GM20431 (cell line): Measurements from ENCODE around the gene PTH1R.

Source experiments
- in situ Hi-C: fragments of 300-500 bp; cut with MseI, MboI; formaldehyde crosslinking; loops from one replicate; pipeline ENCODE4 v1.15.0; 2020; ENCODE audit warnings: low sequenced_read_pairs; ENCODE audit not compliant: unreplicated experiment

The PTH1R gene

DNA sequence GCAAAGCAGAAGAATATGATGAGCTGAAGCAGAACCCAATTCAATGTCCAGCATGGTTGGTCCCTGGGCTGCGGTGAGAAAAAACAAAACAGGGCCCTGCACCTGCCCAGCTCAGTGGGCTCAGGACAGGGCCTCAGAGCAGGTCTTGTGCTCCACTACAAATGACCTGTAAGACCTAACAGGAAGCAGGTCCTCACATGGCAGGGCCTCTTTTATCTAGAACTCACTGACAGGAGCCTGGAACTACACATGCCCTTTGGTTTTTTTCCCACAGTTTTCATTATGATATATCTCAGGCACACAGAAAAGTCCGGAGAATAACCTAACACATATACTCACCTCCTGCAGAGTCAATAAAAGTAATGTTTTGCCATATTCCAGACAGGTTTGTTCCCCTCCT is 60.6 kb downstream of the PTH1R start:
- in situ Hi-C loops, result no loop called here

DNA sequence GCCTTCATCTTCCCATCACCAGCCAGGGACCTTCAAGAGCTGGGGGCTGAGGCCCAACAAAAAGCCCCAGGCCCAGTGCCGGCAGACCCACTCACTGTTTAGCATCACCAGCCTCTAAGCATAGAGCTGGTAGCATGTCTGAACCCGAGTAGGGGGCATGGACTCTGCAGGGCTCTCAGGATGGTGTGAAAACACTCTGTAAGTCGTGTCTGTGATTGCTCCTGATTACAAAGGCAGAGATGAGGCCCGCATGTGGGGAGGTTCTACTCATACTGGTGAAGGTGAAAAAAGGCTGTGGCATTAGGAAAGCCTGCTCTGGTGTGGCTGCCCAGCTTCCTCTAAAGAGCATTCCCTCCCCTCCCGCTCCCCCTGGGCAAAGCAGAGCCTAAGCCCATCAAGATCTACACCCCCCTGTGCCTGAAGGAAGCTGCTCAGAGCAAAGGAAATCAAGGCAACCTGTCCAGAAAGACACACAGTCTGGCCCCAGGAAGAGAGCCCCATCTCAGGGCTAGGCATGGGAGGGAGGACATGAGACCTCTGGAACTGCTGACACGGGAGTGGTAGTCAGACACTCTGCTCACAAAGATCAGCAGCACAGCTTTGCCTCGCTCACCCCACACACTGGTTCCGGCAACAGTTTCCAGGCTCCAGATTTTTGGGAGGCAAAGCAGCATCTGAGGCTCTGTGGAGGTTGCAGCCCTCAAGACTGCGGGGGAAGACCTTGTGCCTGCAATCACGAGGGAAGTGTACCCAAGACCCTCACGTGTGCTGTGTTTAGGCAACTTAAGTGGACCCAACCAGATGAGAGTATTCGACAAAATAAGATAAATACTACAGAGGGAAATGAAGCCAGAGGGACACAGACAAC is 62.3 kb downstream of the PTH1R start:
- in situ Hi-C loops, result no loop called here

DNA sequence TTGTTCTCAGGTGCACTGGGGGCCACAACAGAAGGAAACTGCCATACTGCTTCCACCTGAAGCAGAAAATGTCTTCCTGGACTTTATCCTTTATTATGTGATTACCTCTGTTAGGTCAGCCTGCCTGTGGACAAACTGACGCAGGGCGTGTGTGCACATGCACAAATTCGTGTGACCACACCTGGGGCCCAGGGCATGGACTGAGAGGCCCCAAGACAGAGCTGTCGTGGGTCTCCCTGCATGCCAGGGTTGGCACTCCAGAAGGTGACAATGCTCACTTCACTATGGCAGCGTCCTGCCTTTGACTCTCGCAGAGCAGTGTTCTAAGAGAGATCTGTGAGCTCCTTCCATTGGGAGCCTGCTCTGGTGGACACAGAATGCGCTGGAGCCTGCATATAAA is 64.6 kb downstream of the PTH1R start:
- in situ Hi-C loops, result no loop called here

DNA sequence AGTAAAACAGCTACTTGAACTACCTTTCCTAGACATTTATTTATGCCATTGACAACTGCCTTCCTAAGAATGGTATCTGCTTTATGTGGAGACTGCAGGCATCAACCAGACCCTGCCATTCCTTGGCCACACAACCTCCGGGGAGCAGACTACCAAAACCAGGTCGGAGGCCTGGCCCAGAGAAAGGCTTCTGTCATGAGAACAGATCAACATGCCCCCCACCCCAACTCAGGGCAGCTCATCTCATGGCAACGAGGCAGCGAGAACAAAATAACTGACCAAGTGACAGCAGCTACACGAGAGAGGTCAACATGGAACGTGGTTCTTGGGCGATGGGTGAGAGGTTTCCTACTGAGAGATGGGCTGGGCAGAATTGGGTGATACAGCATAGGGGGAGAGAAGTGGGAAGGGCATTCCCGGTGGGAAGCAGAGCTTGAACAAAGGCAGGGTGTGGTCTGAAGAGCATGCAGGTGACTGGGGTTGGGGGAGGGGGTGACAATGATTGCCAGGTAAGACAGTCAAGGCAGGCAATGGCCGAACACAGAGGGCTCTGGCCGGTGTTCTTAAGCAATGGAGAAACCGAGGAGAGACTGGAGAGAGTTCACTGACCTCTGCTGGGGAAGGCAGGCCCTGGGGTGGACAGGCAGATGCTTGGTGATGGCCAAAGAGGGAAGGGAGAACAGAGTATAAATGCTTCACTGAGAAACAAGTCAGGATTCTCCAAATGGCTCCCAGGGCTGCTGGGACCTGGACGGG is 65.1 kb downstream of the PTH1R start:
- in situ Hi-C loops, result no loop called here

DNA sequence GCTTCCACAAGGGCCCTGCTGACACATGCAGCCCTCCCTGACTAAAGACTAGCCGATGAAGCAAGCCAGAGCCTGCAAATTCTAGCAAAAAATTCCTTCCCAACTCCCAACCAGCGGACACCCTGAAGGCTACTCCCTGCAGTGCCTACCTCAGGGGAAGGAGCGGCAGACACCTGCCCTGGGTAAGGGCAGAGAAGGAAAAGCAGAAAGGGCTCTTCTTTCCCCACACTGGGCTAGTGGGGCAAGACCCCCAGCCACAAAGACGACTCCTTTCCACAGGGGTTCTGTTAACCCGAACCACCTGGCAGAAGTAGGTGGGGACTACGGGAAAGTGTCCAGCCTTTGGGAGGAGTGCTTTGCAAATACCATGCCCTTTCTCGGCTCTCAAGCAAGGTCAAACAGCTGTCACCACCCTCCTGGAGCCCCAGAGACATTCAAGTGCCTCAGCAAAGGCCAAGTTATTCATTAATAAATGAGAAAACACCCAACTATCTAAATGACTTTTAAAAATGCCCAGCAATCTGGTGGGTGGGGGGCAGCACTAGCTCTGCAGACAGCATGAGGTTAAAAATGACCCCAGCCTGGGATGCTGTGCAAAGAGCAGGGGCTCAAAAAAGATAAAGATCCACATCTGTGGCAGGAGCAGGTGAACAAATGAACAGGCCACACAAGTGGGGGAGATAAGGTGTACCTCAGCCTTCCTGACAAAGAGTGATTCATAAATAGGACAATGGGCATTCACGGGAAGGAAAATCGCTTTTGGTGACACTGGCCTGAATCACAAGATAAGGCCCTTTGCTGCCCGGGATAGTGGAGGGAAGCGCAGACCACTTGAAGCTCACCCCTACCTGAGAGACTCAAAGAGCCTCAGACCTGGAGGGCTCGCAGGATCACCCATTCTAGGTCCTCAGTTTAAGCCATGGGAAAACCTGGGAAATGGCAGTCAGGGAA is 66.0 kb downstream of the PTH1R start:
- in situ Hi-C loops, result no loop called here

DNA sequence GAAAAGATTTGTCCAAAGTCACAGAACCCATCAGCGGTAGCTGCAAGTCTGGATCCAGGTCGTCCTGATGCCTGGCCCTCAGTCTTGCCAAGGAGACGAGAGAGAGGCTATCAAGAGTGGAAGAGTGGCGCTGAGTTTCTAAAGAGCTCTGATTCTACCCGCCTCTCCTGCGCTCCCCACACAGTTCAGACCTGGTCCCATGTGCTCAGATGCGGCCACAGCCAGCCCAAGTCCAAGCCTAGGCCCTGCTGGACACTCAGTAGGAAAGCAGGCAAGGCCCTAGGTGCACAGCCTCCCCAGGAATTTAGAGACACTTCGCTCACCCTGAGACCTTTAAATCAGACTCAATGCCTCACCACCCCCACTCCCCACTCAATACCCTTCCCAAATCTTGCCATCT is 66.7 kb downstream of the PTH1R start:
- in situ Hi-C loops, result no loop called here

DNA sequence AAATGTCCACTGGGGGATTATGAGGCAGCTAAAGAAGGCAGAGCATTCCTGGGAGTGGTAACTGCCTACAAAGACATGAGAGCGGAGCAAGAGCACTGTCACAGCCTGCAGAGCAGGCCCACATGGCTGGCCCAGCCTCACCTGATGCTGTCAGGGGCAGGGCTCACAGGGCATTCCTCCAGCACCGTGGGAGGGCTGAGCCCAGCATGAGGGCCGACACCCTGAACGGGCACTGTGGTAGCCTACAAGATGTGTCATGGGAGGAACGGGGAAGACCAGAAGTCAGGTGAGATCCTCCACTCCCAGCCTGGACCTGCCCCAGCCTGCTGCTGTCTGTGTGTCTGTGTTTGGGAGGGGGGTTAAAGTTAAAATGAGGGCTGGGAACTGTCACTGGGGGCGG is 68.9 kb downstream of the PTH1R start:
- in situ Hi-C loops, result no loop called here

DNA sequence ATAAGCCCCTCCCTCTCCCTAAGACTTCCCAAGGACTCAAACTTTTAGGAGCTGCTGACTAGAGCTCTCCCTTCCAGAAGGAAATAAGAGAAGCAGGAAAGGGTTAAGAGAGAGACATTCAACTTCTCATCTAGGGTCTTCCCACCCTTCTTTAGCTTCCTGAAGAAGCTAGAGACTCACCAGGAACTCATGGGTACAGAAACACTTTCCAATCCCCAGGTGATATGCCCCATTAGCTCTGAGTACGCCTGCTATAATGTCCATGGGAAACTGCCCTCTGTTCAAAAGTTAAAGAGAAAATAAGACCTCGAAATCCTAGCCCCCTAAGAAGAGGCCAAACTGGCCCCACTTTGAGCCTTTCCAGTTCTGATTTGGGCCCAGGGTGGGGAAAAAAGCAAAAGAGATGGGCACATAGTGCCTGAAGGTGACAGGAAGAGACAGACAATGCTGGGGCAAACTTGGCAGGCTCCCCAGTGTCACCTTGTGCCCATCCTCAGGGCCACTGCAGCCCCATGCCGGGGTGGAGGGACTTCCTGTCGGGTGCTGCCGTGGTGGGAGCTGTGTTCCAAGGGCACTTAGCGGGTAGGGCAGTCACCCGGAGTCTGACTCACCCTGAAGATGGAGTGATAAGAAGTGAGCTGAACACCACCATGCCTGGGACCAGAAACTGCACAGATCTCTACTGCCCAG is 69.5 kb downstream of the PTH1R start:
- in situ Hi-C loops, result no loop called here

DNA sequence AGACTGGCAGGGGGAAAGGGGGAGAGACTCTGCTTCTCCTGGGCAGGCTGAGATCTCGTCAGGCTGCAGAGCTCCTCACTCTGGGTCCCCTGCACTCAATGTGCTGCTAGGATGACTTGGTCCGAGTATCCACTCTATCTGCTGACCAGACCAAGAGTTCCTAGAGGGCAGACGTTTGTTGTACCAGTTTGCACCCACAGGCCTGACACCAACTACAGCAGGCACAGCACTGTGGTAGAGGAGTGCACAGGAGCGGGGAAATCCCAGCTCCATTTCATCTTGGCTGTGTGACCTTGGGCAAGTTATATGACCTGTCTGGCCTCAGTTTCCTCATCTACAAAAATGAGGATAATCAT is 70.0 kb downstream of the PTH1R start:
- in situ Hi-C loops, result no loop called here

DNA sequence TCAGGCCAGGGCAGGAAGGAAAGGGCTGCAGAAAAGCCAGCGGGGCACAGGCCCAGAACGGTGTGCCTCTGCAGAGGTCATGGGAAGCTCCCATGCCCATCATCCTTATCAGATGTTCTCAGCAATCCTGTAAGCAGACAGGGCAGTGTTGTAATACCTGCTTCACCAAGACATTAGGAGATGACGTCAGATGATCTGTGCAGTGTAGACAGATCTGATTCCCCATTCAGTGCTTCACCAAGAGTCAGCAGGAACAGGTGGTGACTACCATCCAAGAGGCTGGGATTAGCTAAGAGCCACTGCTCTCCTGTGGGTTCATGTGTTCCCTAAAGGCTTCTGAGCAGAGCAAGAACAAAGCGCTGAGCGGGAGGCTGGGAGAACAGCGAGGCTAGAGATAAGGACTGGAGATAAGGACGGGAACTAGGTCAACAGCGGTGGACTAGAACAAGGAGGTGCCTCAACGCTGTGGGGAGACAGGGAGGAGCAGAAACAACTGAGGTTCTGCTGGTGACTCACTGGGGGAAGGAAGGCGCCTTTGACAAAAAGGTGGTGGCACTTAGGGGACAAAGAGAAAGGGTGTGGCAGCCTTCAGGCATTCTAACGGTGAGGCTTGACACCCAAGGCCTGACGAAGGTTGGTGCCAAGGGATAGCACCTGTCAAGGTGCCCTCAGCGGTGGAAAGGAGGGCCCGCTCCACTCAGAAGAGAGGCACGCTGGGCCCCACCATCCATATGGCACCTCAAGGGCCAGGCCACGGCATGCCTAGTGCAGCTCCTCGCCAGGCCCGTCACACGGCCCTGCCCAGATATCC is 70.7 kb downstream of the PTH1R start:
- in situ Hi-C loops, result no loop called here

DNA sequence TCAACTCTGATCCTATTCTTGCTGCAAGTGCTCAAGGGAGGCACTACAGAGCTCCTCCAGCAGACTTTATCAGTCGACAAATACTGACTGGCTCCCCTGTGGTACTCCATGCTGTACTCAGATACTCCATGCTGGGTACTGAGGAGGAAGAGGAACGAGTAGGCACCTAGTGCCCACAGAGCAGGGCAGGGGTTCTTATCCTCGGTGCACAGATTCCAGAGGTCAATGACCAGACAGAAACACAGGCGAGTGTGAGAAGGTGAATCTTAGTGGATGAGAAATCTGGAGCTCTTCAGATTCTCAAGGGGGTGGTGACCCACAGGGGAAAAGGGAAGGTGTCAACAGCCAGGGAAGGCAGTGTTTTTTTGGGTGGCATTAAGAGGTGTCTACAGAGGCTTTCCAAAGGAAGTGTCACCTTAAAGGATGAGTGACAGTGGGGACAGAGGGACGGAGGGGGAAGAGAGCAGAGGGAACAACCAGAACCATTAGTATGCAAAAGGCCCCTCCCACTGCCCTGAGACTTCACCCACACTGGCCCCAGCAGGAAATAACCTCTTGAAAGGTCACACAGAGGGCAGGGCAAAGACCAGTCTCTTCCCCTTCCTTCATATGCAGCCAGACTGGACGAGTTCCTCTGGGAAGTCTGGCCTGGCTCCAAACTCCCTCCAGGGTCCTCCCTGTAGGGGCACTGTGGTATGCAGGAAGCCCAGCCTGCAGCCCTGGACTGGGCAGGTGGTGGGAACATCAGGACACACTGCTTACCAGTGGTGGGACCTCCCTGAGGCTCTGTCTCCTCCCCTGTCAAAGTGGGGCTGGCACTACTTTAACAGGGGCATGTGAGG is 71.5 kb downstream of the PTH1R start:
- in situ Hi-C loops, result no loop called here

DNA sequence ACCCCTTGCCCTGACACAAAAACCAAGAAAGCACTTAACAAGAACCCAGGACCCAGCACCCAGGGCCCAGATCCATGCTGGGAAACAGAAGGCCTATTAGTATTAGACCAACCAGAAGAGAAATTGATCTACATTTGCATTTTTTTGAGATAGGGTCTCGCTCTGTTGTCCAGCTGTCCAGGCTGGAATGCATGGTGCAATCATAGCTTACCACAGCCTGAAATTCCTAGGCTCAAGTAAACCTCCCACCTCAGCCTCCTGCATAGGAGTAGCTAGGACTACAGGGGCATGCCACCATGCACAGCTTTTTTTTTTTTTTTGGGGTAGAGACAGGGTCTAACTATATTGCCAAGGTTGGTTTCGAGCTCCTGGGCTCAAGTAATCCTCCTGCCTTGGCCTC is 72.7 kb downstream of the PTH1R start:
- in situ Hi-C loops, result no loop called here

DNA sequence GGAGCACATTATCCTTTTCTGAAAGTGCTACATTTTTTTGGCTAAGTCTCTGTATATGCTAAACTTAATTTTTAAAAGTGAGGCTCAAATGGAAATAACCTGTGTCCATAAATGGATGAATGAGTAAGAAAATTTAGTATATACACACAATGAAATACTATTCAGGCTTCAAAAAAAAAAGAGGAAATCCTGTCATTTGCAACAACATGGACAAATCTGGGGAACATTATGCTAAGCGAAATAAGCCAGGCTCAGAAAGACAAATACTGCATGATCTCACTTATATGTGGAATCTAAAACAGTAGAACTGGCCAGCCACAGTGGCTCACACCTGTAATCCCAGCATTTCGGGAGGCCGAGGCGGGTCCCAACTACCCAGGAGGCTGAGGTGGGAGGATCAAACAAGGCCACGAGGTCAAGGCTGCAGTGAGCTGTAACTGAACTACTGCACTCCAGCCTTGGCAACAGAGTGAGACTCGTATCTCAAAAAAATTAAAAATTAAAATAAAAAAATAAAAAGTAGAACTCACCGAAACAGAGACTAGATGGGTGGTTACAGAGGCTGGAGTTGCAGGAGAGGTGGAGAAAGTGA is 73.2 kb downstream of the PTH1R start:
- in situ Hi-C loops, result no loop called here

DNA sequence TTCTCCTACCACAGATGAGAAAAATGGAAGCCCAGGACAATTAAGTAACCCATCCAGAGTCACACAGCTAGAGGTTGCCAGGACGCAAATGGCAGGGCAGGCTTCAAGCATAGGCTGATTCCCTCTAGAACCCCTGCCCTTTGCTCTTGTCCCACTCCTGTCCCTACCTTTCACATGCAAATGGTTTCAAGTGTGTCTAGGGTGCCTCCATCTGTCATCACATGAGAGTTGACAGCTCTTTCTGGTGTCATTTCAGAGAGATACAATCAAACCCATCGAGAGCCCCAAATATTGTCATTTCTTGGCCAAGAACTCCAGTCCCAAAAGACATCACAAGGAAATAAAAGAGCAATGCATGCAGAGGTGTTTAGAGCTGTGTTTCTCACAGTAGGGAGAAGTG is 75.3 kb downstream of the PTH1R start:
- in situ Hi-C loops, result no loop called here
